EH (cell line): ENCODE measurements around the gene PRKG1.

Experiments
- DNase-seq: peaks from one replicate; pipeline ENCODE4 v3.0.0-alpha.2; 2015; ENCODE audit warnings: low read depth

PRKG1 gene

DNA sequence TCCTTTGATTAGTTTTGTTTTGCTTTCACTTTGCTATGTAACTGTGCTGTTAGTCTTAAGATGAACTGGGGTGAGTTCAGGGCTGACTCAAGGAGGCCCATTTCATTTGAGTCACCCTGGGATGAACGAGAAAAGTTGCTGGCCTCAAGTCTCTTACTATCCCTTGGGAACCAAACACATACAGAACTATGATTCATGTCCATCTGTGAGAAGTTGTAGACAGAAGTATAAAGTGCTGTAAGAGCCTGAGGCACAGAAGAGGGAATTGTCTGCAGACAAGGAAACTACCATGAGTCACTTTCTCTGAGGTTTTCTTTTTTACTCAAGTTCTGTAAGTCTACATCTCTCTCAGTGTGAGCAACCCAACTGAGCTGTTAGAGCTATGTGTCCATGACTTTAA, 805.0 kb downstream of the PRKG1 start:
- peak; percentile 95 for DNase-seq

DNA sequence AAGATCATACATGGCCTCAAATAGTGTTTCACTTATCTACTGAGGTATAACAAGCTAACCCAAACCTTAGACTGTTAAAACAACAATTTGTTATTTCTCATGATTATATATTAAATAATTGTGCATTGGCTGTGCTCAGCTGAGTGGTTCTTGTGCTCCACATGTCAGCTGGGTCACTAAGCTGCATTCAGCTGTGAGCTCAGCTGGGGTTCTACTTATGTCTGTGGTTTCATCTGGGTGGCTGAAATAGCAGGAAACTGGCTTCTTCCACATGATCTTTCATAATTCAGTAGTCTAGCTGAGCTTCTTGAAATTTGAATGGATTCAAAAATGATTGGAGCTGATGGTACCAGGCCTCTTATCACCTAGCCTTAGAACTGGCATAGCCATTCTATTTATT, 806.9 kb downstream of the PRKG1 start:
- DNase-seq = no peak

DNA sequence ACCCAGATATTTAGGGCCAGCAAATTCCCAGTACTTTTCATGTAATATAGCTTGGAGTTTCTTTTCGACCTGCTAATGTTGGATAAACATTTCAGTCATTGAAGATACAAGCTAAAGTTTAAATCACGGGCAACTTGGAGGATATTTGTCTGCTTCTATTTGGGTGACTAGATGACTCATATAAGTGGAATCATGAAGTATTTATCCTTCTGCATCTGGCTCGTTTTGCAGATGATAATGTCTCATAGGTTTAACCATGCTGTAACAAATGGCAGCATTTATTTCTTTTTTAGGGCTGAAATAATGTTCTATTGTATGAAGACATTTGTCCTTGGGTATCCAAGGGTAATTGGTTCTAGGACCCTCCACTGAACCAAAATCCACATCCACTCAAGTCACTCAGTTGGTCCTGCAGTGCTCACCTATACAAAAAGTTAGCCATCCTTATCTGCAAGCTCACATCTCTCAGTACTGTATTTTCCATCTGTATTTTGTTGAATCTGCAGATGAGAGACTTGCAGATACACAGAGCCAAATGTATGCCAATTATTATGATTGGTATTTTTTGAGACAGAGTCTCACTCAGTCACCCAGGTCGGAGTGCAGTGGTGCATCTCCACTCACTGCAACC, 812.3 kb downstream of the PRKG1 start:
- peak; percentile 74 for DNase-seq

DNA sequence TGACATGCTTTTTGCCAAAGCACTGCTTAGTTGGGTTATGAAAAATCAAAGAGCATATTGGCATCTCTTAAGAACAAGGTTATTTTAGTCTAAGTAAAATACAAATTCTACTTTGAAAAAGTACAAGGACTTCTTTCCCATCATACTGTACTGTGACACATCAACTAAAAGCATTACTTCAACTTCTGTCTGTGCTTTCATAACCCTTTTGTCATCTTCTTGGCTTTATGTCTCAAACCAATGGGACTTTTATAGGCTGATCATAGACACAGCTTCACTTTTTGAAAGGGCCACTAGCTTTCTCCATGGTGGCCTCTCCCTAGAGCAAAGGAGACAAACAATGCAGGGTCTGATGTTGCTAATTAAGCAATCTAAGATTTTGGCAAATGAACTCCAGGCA, 814.0 kb downstream of the PRKG1 start:
- no peak for DNase-seq

DNA sequence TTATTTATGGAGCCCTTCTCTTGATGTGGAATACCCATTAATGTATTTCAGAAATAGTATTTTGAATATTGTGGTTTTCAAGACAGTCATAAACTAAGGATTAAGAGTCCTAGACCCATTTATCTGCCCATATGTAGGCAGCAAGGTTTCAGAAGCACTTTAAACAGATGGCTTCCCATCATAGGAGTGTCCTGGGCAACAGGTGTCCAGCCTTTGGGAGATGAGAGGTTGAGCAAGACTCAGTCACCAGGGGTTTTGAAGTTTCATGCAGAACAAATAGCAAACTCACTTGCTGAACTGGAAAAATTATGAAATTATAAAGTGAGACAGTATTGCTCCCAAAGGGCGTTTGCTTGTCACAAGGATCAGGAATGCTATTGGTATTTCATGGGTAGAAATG, 818.0 kb downstream of the PRKG1 start:
- no peak for DNase-seq

DNA sequence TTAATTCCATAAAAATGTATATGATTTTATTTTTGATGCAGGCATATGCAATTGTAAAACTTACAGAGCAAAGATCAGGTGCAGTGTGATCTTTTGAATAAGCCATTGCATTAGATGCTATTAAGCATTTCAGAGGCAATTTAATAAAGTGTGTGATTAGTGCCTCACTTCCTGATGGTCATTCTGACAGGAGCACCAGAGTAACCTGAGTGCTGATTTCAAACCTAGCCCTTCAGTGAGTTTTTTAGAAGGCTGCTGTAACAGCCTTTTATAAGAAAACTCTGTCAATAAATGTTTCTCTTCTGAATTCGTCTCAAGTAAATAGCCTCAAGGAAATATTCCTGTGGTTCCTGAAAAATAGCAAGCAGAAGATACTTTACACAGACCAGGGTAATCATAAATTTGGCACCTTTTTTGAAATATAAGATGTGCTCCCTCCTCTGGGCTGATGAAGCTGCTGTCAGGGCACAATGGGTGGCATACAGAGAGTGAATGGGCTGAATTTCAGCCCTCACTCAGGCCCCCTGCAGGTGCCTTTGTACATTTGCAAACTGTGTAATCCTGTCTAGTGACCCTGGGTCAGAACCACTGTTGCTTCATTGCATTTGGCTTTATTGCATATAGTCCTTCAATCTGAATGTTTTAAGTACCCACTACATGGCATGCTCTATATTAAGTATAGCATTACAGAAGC, 818.8 kb downstream of the PRKG1 start:
- peak; percentile 8 for DNase-seq

DNA sequence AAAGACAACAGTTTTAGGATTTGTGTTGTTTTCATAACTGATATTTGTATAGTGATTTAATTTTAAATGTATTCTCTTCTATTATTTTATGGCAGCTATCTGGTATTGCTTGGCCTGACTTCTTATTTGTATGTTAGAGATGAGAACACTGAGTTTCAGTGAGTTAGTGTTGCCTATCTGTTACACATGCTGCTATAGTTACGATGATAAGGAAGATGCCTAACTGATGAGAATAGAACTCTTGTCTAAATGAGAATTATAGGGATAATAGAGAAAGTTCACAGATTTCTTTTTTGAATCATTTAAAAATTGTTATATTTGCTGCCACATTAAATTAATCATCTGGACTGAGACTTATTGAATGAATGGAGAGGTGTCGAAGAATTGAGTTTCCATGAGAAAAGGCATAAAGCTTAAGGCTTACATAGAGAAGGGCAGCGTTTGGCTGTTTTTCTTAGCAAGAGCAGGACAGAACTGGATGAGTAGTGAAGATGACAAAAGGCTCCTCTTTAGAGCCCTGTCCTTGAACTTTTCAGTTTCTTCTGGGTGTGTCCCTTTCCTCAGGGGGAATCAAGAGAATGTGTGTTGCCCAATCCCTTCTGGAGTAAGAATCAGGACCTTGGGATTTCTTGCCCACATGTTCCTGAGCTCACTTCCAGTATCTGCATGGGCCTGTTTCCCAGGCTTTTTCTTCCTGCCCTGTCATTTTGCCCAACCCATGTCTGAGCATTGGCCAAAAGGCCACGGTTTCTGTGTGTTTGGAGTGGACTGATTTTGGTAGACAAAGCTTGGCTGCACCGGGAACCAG, 820.7 kb downstream of the PRKG1 start:
- peak; percentile 80 for DNase-seq

DNA sequence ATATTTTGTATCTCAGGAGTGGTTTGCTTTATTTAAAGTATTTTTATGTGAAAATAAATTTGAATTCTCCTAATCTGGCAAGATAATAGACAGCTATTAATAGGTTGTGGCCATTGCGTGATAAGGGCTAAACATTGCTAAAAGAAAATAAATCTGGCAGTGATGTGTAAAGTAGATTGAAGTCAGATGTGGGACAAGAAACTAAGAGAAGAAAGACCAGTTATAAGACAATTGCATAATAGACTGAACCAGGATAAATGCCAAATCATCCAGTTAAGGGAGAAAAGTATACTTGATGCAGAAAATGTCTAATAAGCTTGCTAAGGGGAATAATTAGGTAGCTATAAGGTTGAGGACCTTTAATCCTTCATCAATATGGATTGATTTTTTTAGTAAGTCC, 822.6 kb downstream of the PRKG1 start:
- peak; percentile 85 for DNase-seq

DNA sequence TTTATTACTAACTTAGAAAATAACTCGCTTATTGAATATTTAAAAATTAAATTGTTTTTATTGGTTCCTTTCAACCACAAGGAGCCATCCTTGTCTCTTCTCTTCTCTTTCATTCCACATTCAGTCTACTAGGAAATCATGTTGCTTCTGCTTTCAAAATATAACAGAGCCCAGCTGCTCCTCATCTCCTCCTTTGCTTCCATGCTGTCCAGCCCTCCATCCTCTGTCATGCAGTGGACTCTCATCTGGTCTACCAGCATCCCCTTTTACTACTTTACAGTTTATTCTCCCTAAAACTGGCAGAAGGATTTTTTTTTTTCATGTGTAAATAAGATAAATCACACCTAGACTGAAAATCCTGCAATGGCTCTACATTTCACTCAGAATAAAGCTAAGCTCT, 823.3 kb downstream of the PRKG1 start:
- no peak for DNase-seq

DNA sequence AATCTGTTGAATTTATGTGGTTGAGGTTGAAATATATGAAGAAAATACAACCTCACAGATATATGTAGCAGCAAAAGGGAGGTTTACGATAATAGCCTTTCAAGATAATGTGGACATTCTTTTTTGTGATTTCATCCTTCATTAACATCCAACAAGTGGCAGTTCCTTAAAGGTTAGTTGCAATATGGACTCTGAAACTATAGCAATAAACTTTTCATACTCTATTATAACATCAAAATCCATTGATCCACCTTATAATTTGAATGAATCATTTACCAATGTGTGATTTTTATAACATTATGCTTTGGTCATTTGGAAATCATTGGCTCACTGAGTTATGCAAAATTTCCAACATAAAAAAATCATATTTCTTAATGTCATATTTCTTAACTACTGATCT, 825.9 kb downstream of the PRKG1 start:
- no peak for DNase-seq

DNA sequence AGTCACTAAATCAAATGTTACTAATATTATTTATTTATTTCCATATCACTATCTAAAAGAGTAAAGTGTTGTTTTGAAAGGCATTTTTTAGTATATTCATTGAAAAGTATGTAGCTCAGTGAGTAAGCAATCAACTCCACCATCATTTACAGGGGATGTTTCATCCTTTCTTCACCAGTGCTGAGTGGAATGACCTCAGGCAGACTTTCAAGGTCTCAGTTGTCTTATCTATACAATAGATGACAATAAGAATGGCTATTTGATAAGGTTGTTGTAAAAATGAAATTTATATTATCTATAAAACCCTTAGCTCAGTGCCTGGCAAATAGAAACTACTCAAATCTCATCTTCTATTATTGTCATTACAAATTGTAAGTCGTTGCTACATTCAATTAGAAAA, 829.4 kb downstream of the PRKG1 start:
- no peak for DNase-seq

DNA sequence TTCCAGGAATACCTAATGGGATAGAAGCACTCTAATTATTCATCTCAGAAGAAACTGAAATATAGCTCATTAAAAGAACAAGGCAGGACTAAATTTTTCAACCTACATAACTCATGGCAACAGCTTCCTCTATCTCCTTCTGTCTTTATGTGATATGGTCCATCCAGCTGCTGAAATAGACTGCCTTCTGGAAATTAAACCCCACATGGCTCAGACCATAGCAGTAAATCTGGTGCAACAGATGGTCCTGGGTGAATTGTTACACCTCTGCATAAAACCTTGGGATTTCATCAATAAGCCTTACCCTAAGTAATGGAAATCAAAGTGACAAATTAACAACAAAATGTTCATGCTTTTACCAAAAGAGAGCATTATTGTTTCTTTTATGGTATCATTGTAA, 830.7 kb downstream of the PRKG1 start:
- no peak for DNase-seq

DNA sequence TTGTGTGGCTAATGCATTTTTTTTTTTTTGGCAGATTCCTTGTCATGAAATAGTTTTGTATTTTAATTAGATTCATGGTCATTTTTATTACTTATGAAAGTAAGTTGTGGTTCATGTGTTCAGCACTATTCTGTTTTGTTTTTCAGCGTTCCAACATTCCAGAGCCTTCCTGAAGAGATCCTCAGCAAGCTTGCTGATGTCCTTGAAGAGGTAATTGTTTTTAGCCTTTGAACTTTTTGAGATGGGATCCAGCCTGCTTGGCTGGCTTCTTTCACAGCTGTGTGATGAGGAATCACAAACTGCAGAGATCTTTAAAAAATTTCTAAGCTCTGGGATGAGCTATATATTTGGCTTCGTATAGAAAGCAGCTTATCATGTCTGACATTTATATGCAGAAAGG, 833.1 kb downstream of the PRKG1 start:
- DNase-seq = peak; percentile 18

DNA sequence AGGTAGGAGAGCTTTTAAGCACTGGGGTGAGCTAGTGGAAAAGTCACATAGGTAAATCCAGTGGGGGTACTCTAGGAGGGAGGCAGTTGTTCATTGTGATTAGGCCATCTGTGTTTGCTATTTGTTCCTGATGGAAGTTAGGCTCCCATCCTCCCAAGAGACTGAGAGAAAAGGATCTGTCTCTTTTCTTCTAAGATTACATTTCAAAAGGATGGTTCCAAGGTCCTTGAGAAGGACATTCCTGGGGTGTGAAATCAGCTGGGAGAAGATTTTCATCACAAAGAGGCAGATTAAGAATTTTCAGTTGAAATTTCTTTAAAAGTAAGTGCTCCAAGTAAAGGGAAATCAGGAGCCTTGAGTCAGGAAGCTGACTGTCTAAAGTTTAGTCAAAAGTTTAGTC, 835.9 kb downstream of the PRKG1 start:
- no peak for DNase-seq

DNA sequence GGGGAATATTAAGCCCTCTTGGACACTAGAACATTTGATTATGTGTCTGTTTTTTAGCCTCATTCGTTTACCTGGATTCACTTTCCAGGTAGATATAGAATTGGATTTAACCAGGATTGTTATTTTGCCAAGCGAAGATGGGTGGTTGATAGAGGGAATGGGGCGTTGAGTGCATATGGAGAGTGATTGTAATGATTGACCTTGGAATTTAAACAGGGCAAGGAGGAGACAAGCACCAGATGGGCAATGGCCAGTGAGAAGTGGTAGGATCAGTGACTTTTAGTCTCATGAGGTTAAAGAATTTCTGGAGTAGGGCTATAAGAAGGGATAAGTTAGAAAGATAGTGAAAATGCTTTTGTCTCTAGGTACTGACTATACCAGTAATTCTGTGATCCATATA, 836.3 kb downstream of the PRKG1 start:
- DNase-seq = no peak

DNA sequence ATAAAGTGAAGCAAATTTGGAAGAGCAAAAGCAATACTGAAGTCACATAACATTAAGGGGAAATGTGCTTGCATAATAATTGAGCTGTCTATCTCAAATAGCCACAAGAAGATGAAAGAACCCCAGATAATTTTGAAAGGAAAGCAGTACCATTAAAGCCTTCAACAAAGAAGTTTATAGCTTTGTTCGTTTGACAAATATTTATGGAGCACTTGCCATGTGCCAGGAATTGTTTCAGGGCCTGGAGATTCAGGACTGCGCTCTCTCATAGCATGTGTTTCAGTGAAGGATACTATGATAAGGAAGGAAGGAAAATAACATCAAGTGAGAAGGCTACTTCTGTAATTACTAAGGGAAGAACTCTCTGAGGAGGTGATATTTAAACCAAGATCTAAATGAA, 837.4 kb downstream of the PRKG1 start:
- no peak for DNase-seq

DNA sequence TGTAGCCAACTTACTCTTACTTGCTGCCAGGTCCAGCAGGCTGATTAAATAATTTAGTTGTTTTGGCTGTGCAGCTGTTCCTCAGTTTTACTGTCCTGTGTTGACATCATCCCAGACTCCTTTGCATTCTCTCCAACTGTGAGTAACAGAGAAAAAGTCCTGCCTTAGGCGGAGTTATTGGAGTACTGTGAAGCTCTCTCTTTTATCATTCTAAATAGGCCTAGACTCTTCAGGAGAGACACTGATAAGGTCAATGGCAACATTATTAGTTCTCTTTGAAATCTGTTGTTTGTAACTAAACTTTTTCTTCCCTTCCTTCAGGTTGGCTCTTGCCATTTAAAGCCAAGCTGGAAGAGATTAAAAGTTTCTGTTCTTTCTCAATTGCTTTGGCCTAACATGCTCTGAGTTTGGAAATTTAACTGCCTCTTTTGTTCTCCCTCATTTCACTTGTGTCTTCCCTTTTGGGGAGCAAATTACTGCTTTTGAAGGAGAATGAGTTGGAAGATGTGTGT, 840.8 kb downstream of the PRKG1 start:
- DNase-seq = no peak

DNA sequence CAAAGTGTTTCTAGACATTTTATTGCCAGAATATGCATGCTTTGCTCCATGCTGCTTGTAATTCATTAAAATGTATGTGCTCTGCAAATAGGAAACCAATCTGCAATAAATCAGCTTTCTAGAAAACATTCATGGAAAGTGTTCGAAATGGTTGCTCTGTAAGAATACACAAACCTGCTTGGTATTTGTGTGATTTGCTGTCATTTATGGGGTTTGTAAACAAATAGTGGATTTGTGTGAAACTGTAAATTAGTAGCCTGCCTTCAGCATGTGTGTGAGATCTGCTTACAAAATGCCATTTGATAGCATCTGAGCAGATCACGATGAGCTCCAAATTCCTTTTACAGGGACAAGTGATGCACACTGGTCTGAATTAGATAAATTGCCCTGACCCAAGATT, 844.2 kb downstream of the PRKG1 start:
- DNase-seq = no peak

DNA sequence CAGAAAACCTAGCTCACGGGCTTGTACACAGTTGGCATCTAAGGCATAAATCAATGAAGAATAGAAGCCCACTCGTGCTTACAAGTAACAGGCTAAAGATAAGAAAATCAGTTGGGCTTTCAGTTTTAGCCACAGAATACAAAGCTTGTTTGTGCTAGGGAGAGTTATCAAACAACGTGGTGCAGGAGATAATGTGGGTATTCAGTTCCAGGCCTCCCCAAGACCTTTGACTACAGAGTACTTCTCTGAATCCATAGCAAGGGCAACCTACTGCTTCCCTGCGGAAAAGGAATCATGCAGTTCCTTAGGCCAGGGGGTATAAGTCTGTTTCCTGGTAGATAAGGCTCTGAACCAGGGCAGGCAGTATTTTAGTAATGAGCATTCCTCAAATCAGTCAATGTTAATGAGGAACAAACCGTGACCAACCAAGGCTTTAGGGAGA, 844.6 kb downstream of the PRKG1 start:
- no peak for DNase-seq

DNA sequence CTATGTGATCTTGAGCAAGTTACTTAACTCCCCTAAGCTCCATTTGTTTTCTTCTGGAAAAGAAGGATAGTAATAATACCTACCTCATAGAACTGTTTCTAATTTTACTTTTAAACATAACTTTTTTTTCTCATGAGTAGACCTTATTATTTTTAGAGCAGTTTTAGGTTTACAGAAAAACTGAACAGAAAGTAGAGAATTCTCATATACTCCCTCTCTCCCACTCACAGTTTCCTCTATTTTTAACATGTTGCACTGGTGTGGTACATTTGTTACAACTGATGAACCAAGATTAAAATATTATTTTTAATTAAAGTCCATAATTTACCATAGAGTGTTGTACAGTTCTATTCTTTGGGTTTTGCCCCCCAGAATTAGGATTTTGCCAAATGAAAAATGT, 846.4 kb downstream of the PRKG1 start:
- no peak for DNase-seq

DNA sequence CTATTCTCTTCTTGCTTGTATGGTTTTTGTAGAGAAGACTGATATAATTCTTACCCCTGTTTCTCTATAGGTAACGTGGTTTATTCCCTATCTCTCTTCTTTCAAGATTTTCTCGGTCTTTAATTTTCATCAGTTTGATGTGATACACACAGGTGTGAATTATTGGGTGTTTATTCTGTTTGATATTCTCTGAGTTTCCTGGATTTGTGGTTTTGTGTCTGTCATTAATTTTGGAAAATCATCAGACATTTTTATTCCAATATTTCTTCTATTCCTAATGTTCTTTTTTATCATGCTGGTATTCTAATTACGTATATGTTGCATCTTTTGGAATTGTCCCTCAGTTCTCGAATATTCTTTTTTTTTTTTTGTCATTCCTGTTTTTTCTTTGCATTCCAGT, 850.1 kb downstream of the PRKG1 start:
- no peak for DNase-seq

DNA sequence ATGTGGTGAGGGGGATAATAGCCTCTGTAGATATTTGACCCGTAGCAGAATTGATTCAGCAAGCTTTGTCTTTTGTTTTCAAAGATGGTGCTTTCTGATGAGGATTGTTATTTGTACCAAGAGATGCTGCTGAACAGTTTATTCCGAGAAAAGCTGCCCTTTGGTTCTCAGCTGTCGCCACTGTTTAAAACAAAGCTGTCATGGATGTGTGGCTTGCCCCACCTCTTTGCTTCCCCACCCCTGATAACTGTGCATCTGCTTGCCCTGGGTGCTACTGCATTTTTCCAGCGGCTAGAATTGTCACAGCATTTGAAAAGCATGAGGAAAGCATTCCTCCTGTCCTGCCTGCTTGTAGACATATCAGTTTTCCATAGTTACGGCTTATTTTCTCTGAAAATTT, 852.0 kb downstream of the PRKG1 start:
- DNase-seq = no peak

DNA sequence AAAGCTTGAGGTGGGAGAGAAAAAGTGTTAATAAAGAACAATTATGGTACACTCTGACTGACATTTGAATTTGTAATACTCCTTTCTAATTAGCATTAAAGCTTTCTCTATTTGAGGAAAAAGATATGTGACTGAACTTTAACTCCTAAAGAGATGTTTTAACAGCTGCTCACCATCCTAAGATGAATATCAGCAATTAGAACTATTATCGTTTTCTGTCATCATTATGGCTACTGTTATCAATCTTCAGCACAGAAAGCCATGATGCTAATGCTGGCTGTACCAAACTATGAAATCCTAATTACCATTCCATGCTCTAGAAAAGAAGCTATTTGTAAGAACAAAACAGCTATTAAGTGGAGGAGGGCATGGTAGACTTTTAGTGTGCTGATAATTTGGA, 853.9 kb downstream of the PRKG1 start:
- no peak for DNase-seq
